Nasal cavity respiratory epithelium epithelial cell of viscerocranial mucosa (primary cell): Measurements from ENCODE around the gene TMEM62. TPM values are rescaled to one million over a fixed set of nuclear protein-coding genes. Genes with fewer than 3 reads are reported as not detected.

Source experiments
- total RNA-seq: library from RNA; depleted of rRNA; stranded (reverse); fragments of >200 nt; gene quantifications from 2 replicates; pipeline ENCODE4 v1.2.3, GENCODE V29; 2014

TMEM62 gene
- 18.8 and 21.2 TPM in 2 replicates for total RNA-seq

GRCh38 chr15:43133430-43134156, at the start of gene TMEM62:
TSS of gene TMEM62 (plus strand) at chr15:43133586. CDS start at chr15:43133803, 217 bp downstream.

GRCh38 chr15:43105778-43106485, 27.5 kb upstream of the TMEM62 start, which contains the start of gene UBR1:
TSS of gene UBR1 (minus strand) at chr15:43106038. CDS start at chr15:43106022, 16 bp downstream.

GRCh38 chr15:43185157-43186002, 52.0 kb downstream of the TMEM62 start, which contains the start of gene CCNDBP1:
TSS of gene CCNDBP1 (plus strand) at chr15:43185403. CDS start at chr15:43185499, 96 bp downstream.

GRCh38 chr15:43220991-43221403, 87.6 kb downstream of the TMEM62 start, which contains the start of gene EPB42:
TSS of gene EPB42 (minus strand) at chr15:43221018. CDS start at chr15:43220825, 193 bp downstream.

Other genes starting within 250 kb of the TMEM62 start
- 15.4 and 17.7 TPM in 2 replicates for gene TTBK2, start 212.8 kb upstream of the TMEM62 start, total RNA-seq
- 29.0 and 33.4 TPM in 2 replicates for gene UBR1, start 27.5 kb upstream of the TMEM62 start, total RNA-seq
- gene CCNDBP1, start 51.8 kb downstream of the TMEM62 start, total RNA-seq, result 23.6 and 35.3 TPM in 2 replicates
- not detected in 2 replicates for gene EPB42, start 87.4 kb downstream of the TMEM62 start, total RNA-seq
- gene TGM5, start 133.3 kb downstream of the TMEM62 start, total RNA-seq, result 1.0 and 1.5 TPM in 2 replicates
- gene TGM7, start 168.7 kb downstream of the TMEM62 start, total RNA-seq, result not detected in 2 replicates
- gene LCMT2, start 197.0 kb downstream of the TMEM62 start, total RNA-seq, result 8.8 and 9.9 TPM in 2 replicates
- gene ZSCAN29, start 237.5 kb downstream of the TMEM62 start, total RNA-seq, result 42.4 and 49.6 TPM in 2 replicates
- 17.8 and 22.7 TPM in 2 replicates for gene TUBGCP4, start 237.5 kb downstream of the TMEM62 start, total RNA-seq